ENCODE measurements around the gene TMEM117.

DNA sequence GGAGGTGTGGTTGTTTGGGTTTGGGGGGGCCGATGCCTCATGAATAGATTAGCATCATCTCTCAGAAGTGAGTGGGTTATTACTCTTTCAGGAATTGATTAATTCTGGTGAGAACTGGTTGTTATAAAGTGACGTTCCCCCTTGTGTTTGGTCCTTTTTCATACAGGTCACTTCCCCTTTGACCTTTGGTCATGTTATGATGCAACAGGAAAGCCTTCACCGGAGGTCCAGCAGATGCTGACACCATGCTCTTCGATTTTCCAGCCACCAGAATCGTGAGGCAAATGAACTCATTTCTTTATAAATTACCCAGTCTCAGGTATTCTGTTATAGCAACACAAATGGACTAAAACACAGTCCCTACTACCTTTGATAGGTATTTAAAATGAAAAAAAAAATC is 600.9 kb downstream of the TMEM117 start:
- TF ChIP-seq, protein P1, sequence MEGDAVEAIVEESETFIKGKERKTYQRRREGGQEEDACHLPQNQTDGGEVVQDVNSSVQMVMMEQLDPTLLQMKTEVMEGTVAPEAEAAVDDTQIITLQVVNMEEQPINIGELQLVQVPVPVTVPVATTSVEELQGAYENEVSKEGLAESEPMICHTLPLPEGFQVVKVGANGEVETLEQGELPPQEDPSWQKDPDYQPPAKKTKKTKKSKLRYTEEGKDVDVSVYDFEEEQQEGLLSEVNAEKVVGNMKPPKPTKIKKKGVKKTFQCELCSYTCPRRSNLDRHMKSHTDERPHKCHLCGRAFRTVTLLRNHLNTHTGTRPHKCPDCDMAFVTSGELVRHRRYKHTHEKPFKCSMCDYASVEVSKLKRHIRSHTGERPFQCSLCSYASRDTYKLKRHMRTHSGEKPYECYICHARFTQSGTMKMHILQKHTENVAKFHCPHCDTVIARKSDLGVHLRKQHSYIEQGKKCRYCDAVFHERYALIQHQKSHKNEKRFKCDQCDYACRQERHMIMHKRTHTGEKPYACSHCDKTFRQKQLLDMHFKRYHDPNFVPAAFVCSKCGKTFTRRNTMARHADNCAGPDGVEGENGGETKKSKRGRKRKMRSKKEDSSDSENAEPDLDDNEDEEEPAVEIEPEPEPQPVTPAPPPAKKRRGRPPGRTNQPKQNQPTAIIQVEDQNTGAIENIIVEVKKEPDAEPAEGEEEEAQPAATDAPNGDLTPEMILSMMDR (IDR thresholded peaks at IDR 0.05), result no peak
- TF ChIP-seq POLR2A (IDR thresholded peaks at IDR 0.05) (no peak), EP300 (IDR thresholded peaks at IDR 0.05) (no peak)
